ENCODE measurements around the gene NHLRC1.
"Not testable (repeated sequence)": the region's sequence is repeated elsewhere in the genome, so short reads cannot be mapped to it uniquely, and the experiment has no call there.

The NHLRC1 gene

GRCh38 chr6:18122128-18123093, at the start of gene NHLRC1:
Gene NHLRC1, minus strand, starts transcription at chr6:18122677. Its CDS starts 71 bp downstream, at chr6:18122606.
- peak; percentile 74 for DNase-seq

- no peak for DNase-seq
These were observed 49.4 kb upstream of the NHLRC1 start for GRCh38 chr6:18171871-18172270.

GRCh38 chr6:18168264-18168663, 45.8 kb upstream of the NHLRC1 start:
- no peak for DNase-seq

- no peak for DNase-seq
These were observed 44.0 kb upstream of the NHLRC1 start for GRCh38 chr6:18166312-18167036.

- DNase-seq: no peak
These were observed 43.3 kb upstream of the NHLRC1 start for GRCh38 chr6:18165751-18166150.

- no peak for DNase-seq
These were observed 39.9 kb upstream of the NHLRC1 start for GRCh38 chr6:18162401-18162800.

- no peak for DNase-seq
These were observed 39.0 kb upstream of the NHLRC1 start for GRCh38 chr6:18161431-18161830.

- DNase-seq: no peak
These were observed 38.4 kb upstream of the NHLRC1 start for GRCh38 chr6:18160911-18161310.

- peak; percentile 57 for DNase-seq
These were observed 33.5 kb upstream of the NHLRC1 start for GRCh38 chr6:18155864-18156421.

- DNase-seq: peak; percentile 99
These were observed 32.8 kb upstream of the NHLRC1 start, which contains the start of gene KDM1B for GRCh38 chr6:18155150-18155863. Gene KDM1B, plus strand, starts transcription at chr6:18155422. Its CDS starts 4,474 bp downstream, at chr6:18159896.

GRCh38 chr6:18154507-18155149, 32.2 kb upstream of the NHLRC1 start, which contains the start of gene TPMT:
Gene TPMT, minus strand, starts transcription at chr6:18155077. Its CDS starts 5,950 bp downstream, at chr6:18149127.
- DNase-seq: no peak

GRCh38 chr6:18153311-18153703, 30.8 kb upstream of the NHLRC1 start:
- DNase-seq: no peak

GRCh38 chr6:18151801-18152200, 29.3 kb upstream of the NHLRC1 start:
- DNase-seq: no peak

- not testable (repeated sequence) for DNase-seq
These were observed 28.9 kb upstream of the NHLRC1 start for GRCh38 chr6:18151391-18151790.

- no peak for DNase-seq
These were observed 26.0 kb upstream of the NHLRC1 start for GRCh38 chr6:18148304-18149025.

- no peak for DNase-seq
These were observed 25.1 kb upstream of the NHLRC1 start for GRCh38 chr6:18147616-18148015.

- no peak for DNase-seq
These were observed 24.7 kb upstream of the NHLRC1 start for GRCh38 chr6:18147160-18147559.

GRCh38 chr6:18142591-18142861, 20.0 kb upstream of the NHLRC1 start:
- DNase-seq: no peak

GRCh38 chr6:18141805-18142590, 19.5 kb upstream of the NHLRC1 start:
- no peak for DNase-seq

GRCh38 chr6:18139935-18140621, 17.6 kb upstream of the NHLRC1 start:
- no peak for DNase-seq
